Esophagus muscularis mucosa (tissue), 4 donors: ENCODE results near the gene CDIPT. TPM values are rescaled to one million over a fixed set of nuclear protein-coding genes. Genes with fewer than 3 reads are reported as not detected.
A peak's percentile ranks its signal among the peaks of the same experiment; 100 is the strongest.

Experiments used
- DNase-seq: peaks from one replicate; pipeline ENCODE4 v3.0.0-alpha.2; 2017; ENCODE audit errors: extremely low spot score
- H3K27ac ChIP-seq, 4 donors: fragments of 200-600 bp; sonication (generic); replicated peaks in 1 of 4; 1 replicate in 3 of 4; 2 replicates in 1 of 4; pipeline ENCODE4 v1.5.1; 2016 to 2019; ENCODE audit warnings: mild to moderate bottlenecking in 1 of 4
- H3K27me3 ChIP-seq, 4 donors: fragments of 200-600 bp; sonication (generic); one replicate each; pipeline versions ENCODE4 v1.5.1 to v1.6.0; 2016 to 2019
- H3K36me3 ChIP-seq, 4 donors: fragments of 200-600 bp; sonication (generic); one replicate each; pipeline ENCODE4 v1.5.1; 2016 to 2019
- H3K4me1 ChIP-seq, 4 donors: fragments of 200-600 bp; sonication (generic); one replicate each; pipeline ENCODE4 v1.5.1; 2016 to 2019
- H3K4me3 ChIP-seq, 4 donors: fragments of 200-600 bp; sonication (generic); 1 replicate in 2 of 4; 2 replicates in 2 of 4; pipeline ENCODE4 v1.5.1; 2016 to 2019; ENCODE audit warnings: mild to moderate bottlenecking in 4 of 4, moderate library complexity in 1 of 4
- H3K9me3 ChIP-seq, 4 donors: fragments of 200-600 bp; sonication (generic); 1 replicate in 3 of 4; 2 replicates in 1 of 4; pipeline ENCODE4 v1.5.1; 2016 to 2019
- EP300 ChIP-seq: sonication (generic); formaldehyde crosslinking; IDR thresholded peaks from one replicate; pipeline ENCODE4 v1.6.1; 2017; ENCODE audit warnings: antibody characterized with exemption
- POLR2A ChIP-seq: fragments of 450-650 bp; IDR thresholded peaks from one replicate; pipeline ENCODE4 v1.6.1; 2017; ENCODE audit warnings: antibody characterized with exemption, moderate library complexity, mild to moderate bottlenecking, low read depth
- POLR2AphosphoS5 ChIP-seq, 2 donors: sonication (generic); formaldehyde crosslinking; IDR thresholded peaks; one replicate each; pipeline ENCODE4 v1.6.1; 2017; ENCODE audit warnings: antibody characterized with exemption in 2 of 2
- WGBS: methylation state at CpG from one replicate; pipeline ENCODE4 v1.1.5; 2018; 5-methylcytosine and 5-hydroxymethylcytosine counted together
- intact Hi-C: fragments of 100-400 bp; cut with DNase I; formaldehyde crosslinking; loops from one replicate; pipeline ENCODE4 v1.15.1; 2023
- total RNA-seq, 4 donors: library from RNA; depleted of rRNA; stranded (reverse); fragments of >200 nt; gene quantifications; one replicate each; pipeline versions ENCODE4 v1.1.0 to v1.2.1, GENCODE V29; 2016
- TF ChIP-seq, protein P1 (sequence below), 3 experiments: fragments of 200-600 bp in 2 of 3; fragments of 450-650 bp in 1 of 3; sonication (generic) in 2 of 3; IDR thresholded peaks; one replicate each; pipeline ENCODE4 v1.5.1; 2017 to 2019; ENCODE audit warnings: antibody characterized with exemption in 3 of 3, mild to moderate bottlenecking in 2 of 3, moderate library complexity in 1 of 3

CDIPT gene
- total RNA-seq, 4 donors from 2014 or later = 105 to 178 (median 141) TPM

DNA sequence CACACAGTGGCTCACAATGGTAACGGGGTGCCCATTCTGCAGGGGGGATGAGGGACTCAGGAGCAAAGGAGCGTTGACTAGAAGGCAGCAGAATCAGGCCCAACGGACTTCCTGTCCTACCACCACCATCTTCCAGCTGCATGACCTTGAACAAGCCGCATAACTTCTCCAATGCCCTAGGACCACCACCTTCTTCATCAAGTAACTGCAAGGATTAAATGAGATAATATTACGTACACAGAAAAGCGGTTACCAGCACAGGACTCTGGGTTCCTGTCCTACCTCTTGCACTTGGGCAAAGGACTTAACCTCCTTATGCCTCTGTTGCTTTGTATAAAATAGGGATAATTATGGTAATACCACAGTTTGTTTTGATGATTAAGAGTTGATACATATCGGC is 41.9 kb upstream of the CDIPT start:
- intact Hi-C loops = no loop called here
- H3K4me1 ChIP-seq = peaks cover 6 to 13% (median 10%) of the 10 kb centered on the region in 4 donors
- 84% methylated on average over 7 of the region's 7 CpGs for WGBS

DNA sequence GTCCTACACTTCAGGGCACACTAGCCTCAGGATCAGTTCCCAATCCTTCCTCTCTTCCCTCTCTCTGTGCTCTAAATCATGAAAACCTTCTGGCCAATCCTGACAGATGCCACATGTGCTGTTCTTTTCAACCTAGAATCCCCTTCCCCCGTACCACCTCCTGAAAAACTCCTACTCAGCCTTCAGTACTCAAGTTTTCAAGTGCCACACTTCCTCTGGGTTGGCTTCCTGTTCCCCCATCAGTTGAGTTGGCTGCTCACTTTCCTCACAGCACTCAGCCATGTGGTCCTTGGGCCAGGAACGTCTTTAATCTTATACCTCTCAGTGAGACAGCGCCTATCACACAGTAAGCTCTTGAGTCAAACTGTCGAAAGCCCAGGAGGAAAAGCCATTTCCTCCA is 40.6 kb upstream of the CDIPT start:
- 68% methylated on average over 4 of the region's 4 CpGs for WGBS
- peaks cover 0 to 8% (median 3%) of the 10 kb centered on the region in 4 donors for H3K36me3 ChIP-seq
- TF ChIP-seq EP300 = no peak
- no peak for TF ChIP-seq POLR2AphosphoS5 (IDR thresholded peaks at IDR 0.05)
- TF ChIP-seq POLR2A = no peak
- TF ChIP-seq, protein P1, sequence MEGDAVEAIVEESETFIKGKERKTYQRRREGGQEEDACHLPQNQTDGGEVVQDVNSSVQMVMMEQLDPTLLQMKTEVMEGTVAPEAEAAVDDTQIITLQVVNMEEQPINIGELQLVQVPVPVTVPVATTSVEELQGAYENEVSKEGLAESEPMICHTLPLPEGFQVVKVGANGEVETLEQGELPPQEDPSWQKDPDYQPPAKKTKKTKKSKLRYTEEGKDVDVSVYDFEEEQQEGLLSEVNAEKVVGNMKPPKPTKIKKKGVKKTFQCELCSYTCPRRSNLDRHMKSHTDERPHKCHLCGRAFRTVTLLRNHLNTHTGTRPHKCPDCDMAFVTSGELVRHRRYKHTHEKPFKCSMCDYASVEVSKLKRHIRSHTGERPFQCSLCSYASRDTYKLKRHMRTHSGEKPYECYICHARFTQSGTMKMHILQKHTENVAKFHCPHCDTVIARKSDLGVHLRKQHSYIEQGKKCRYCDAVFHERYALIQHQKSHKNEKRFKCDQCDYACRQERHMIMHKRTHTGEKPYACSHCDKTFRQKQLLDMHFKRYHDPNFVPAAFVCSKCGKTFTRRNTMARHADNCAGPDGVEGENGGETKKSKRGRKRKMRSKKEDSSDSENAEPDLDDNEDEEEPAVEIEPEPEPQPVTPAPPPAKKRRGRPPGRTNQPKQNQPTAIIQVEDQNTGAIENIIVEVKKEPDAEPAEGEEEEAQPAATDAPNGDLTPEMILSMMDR (IDR thresholded peaks at IDR 0.05) = no peak
- DNase-seq = no peak
- H3K4me3 ChIP-seq = no peak overlapping the region
- H3K4me1 ChIP-seq = peaks cover 6 to 27% (median 18%) of the 10 kb centered on the region in 4 donors
- H3K27ac ChIP-seq = no peak overlapping the region
- peaks cover 0 to 27% (median 6%) of the 10 kb centered on the region in 4 donors for H3K27me3 ChIP-seq
- no peaks in the 10 kb centered on the region for H3K9me3 ChIP-seq
- intact Hi-C loops = no loop called here

More for the DNA sequence above, 41.9 kb upstream of the CDIPT start:
- peaks cover 0 to 14% (median 0%) of the 10 kb centered on the region in 4 donors for H3K27me3 ChIP-seq
- H3K4me3 ChIP-seq = no peak overlapping the region
- TF ChIP-seq POLR2AphosphoS5 (IDR thresholded peaks at IDR 0.05) = no peak
- DNase-seq = no peak
- no peaks in the 10 kb centered on the region for H3K9me3 ChIP-seq
- peaks cover 0 to 8% (median 3%) of the 10 kb centered on the region in 4 donors for H3K36me3 ChIP-seq
- no peak overlapping the region for H3K27ac ChIP-seq

GRCh38 chr16:29901607-29901945 is 38.5 kb upstream of the CDIPT start:
- TF ChIP-seq POLR2AphosphoS5 (IDR thresholded peaks at IDR 0.05) (no peak), EP300 (no peak)
- peaks cover 0 to 1% (median under 1%) of the 10 kb centered on the region in 4 donors for H3K36me3 ChIP-seq
- H3K27me3 ChIP-seq = peaks cover 0 to 47% (median 22%) of the 10 kb centered on the region in 4 donors
- H3K4me1 ChIP-seq = peaks cover 6 to 27% (median 18%) of the 10 kb centered on the region in 4 donors
- no peak overlapping the region for H3K4me3 ChIP-seq
- DNase-seq = no peak
- no peak overlapping the region for H3K27ac ChIP-seq
- no peaks in the 10 kb centered on the region for H3K9me3 ChIP-seq
- intact Hi-C loops = no loop called here
- WGBS = 89% methylated on average over 10 of the region's 19 CpGs

DNA sequence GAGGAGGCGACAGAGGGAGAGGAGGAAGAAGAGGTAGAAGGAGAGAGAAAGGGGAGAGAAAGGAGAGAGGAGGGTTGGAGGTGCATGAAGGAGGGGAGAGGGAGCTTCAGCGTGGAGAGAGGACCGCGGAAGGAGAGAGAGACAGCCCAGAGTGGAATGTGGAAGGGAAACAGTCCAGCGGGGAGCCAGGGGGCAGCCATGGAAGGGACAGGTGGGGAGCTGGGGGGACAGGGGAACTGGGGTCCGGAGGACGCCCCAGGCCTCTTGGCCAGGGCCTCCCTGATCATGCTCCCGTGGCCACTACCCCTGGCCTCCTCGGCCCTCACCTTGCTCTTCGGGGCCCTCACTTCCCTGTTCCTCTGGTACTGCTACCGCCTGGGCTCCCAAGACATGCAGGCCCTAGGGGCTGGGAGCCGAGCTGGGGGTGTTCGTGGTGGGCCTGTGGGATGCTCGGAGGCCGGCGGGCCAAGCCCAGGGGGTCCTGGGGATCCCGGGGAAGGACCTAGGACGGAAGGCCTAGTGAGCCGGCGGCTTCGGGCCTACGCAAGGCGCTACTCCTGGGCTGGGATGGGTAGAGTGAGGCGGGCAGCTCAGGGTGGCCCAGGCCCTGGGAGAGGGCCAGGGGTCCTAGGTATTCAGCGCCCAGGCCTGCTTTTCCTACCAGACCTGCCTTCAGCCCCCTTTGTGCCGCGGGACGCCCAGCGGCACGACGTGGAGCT is 38.0 kb upstream of the CDIPT start:
- intact Hi-C loops = no loop called here
- H3K27ac ChIP-seq = no peak overlapping the region
- no peaks in the 10 kb centered on the region for H3K9me3 ChIP-seq
- no peaks in the 10 kb centered on the region for H3K36me3 ChIP-seq
- no peak for DNase-seq
- TF ChIP-seq, protein P1 (IDR thresholded peaks at IDR 0.05) = no peak
- no peak for TF ChIP-seq POLR2A
- no peak for TF ChIP-seq EP300
- TF ChIP-seq POLR2AphosphoS5 (IDR thresholded peaks at IDR 0.05) = no peak
- peaks cover 6 to 27% (median 18%) of the 10 kb centered on the region in 4 donors for H3K4me1 ChIP-seq
- H3K27me3 ChIP-seq = peaks cover 0 to 53% (median 22%) of the 10 kb centered on the region in 4 donors
- peak overlapping the region; percentile 59 to 68 (median 66) for H3K4me3 ChIP-seq
- WGBS = 49% methylated on average over 22 of the region's 31 CpGs

DNA sequence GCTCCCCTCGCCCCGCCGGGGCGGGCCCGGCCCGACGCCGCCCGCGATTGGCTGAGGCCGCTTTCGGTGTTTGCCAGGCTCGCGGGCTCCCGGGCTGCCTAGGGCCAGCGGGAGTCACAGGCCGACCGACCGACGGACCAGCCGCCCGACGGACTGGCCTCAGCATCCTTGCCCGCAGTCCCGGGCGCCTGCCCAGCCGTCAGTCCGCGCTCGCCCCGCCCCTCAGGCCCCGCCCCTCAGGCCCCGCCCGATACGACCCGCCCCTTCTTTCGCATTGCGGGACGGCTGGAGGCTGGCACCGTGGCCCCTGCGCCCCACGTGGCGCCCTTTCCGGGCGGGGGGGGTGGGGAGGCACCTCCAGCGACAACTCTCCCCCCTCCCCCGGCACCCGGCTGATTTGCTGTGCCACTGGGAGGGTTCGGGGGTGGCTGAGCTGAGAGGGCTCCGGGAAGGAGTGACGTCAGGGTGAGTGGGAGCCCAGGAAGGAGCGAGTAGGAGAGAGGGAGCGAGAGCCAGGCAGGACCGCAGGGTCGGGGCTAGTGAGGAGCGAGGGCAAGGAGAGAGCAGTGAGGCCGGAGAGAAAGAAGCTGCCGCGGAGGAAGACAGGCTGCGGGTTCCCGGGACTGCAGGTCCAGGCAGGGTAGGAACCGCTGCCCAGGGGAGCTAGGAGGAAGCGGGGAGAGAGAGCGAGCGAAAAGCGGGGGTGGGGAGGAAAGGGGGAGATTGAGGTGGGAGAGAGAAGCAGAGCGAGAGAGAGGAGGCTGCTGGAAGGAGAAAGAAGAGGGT is 37.3 kb upstream of the CDIPT start, which contains the start of gene ASPHD1:
TSS of gene ASPHD1 (plus strand) at position 387 of the 786 bp plus-strand sequence. CDS start 484 bp downstream, outside the sequence.
- under 1% methylated on average over 23 of the region's 67 CpGs for WGBS
- TF ChIP-seq EP300 = no peak
- TF ChIP-seq POLR2AphosphoS5 (IDR thresholded peaks at IDR 0.05) = no peak
- no peak for TF ChIP-seq POLR2A
- TF ChIP-seq, protein P1 (IDR thresholded peaks at IDR 0.05) = no peak
- H3K4me1 ChIP-seq = peaks cover 6 to 27% (median 18%) of the 10 kb centered on the region in 4 donors
- H3K36me3 ChIP-seq = no peaks in the 10 kb centered on the region
- peak within 1 kb of the TSS in 1 of 4 donors; percentile 30 for H3K27ac ChIP-seq
- no peak for DNase-seq
- H3K27me3 ChIP-seq = peaks cover 0 to 58% (median 22%) of the 10 kb centered on the region in 4 donors
- H3K9me3 ChIP-seq = no peaks in the 10 kb centered on the region
- H3K4me3 ChIP-seq = peak within 1 kb of the TSS; percentile 59 to 68 (median 66)
- intact Hi-C loops = no loop called here
